Colonic mucosa (tissue), 4 donors: ENCODE measurements around the gene RAPGEF1. TPM values are rescaled to one million over a fixed set of nuclear protein-coding genes. Genes with fewer than 3 reads are reported as not detected.

Experiments
- DNase-seq: peaks from one replicate; pipeline ENCODE4 v3.0.0-alpha.2; 2020
- H3K27ac ChIP-seq: fragments of 200-600 bp; one replicate; pipeline ENCODE4 v1.8.0; 2021
- H3K27me3 ChIP-seq: fragments of 200-600 bp; one replicate; pipeline ENCODE4 v1.8.0; 2021
- H3K36me3 ChIP-seq: fragments of 200-600 bp; one replicate; pipeline ENCODE4 v1.8.0; 2021
- H3K4me1 ChIP-seq: fragments of 200-600 bp; one replicate; pipeline ENCODE4 v1.8.0; 2021; ENCODE audit warnings: mild to moderate bottlenecking
- H3K4me3 ChIP-seq: fragments of 200-600 bp; one replicate; pipeline ENCODE4 v1.8.0; 2021
- H3K9ac ChIP-seq, 2 donors: one replicate each; pipeline ENCODE4 v1.7.0; 2013; ENCODE audit warnings: control low read depth in 2 of 2, low read depth in 2 of 2, low read length in 2 of 2
- H3K9me3 ChIP-seq: fragments of 200-600 bp; one replicate; pipeline ENCODE4 v1.8.0; 2021
- intact Hi-C: fragments of 100-400 bp; cut with DNase I; formaldehyde crosslinking; loops from one replicate; pipeline ENCODE4 v1.14.1; 2022
- total RNA-seq, 2 donors: library from RNA; stranded (reverse); fragmentation: NEBNext Ultra II Directional in 1 of 2; extraction: Animal tissue kit (Norgen Biotek cat#: 25700) in 1 of 2; gene quantifications; one replicate each; pipeline ENCODE4 v1.2.1, GENCODE V29; 2021
- TF ChIP-seq, protein P1 (sequence below): fragments of 200-600 bp; IDR thresholded peaks from one replicate; pipeline ENCODE4 v1.8.0; 2022; ENCODE audit warnings: antibody characterized with exemption, mild to moderate bottlenecking
- donor health status: healthy.
- donor health status: DM: no; HTN: no; CAD: no.
- donor health status: DM: no; HTN: no; CAD: no.

The RAPGEF1 gene
- total RNA-seq, 2 donors from 2014 or later = 47.2 to 58.6 TPM

DNA sequence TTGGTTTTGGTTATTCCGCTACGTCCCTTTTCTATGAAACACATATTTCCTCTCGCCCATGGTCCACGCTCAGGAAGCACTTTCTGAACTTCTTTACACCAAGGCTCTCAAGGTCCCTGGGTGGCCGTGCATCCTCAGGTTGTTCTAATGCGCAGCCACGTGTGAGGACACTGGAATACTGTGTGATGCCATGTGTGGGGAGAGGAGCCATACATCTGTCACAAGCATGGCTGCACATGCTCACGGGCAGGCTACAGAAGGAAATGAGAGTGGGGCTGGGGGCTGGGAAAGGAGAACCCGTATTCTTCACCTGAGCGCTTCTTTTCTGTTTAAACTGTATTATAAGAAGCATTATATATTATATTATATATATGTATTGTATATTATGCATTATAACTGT, 157.8 kb downstream of the RAPGEF1 start:
- no peak for DNase-seq
- intact Hi-C loops = no loop called here
- Histone ChIP-seq H3K4me3 (no peak overlapping the region), H3K27ac (no peak overlapping the region), H3K27me3 (no peaks in the 10 kb centered on the region), H3K9ac (no peak overlapping the region), H3K36me3 (peaks cover 11% of the 10 kb centered on the region), H3K9me3 (no peaks in the 10 kb centered on the region), H3K4me1 (no peaks in the 10 kb centered on the region)
- TF ChIP-seq, protein P1, sequence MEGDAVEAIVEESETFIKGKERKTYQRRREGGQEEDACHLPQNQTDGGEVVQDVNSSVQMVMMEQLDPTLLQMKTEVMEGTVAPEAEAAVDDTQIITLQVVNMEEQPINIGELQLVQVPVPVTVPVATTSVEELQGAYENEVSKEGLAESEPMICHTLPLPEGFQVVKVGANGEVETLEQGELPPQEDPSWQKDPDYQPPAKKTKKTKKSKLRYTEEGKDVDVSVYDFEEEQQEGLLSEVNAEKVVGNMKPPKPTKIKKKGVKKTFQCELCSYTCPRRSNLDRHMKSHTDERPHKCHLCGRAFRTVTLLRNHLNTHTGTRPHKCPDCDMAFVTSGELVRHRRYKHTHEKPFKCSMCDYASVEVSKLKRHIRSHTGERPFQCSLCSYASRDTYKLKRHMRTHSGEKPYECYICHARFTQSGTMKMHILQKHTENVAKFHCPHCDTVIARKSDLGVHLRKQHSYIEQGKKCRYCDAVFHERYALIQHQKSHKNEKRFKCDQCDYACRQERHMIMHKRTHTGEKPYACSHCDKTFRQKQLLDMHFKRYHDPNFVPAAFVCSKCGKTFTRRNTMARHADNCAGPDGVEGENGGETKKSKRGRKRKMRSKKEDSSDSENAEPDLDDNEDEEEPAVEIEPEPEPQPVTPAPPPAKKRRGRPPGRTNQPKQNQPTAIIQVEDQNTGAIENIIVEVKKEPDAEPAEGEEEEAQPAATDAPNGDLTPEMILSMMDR = no peak

DNA sequence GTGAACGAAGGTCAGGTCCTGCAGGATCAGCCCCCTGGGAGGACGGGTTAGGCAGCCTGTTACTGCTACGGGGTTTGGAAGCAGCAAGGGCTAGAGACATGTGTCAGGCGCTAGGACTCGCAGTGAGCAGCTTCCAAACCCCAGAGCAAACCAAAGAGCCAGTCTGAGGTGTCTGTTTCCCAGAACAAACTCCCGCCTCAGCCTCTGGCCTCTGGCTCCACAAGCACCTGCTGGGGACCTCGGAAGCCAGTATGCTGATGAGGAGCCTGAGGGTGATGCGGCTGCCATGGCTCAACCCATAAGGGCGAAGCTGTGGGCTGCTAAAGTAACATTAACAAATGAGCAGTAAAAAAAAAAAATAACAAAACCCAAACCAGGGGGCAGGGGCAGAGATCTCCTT, 159.5 kb downstream of the RAPGEF1 start:
- Histone ChIP-seq H3K9me3 (no peaks in the 10 kb centered on the region), H3K4me3 (no peak overlapping the region), H3K27ac (no peak overlapping the region), H3K4me1 (no peaks in the 10 kb centered on the region), H3K9ac (no peak overlapping the region), H3K36me3 (peaks cover 11% of the 10 kb centered on the region), H3K27me3 (no peaks in the 10 kb centered on the region)
- TF ChIP-seq, protein P1 = no peak
- intact Hi-C loops = no loop called here
- no peak for DNase-seq

DNA sequence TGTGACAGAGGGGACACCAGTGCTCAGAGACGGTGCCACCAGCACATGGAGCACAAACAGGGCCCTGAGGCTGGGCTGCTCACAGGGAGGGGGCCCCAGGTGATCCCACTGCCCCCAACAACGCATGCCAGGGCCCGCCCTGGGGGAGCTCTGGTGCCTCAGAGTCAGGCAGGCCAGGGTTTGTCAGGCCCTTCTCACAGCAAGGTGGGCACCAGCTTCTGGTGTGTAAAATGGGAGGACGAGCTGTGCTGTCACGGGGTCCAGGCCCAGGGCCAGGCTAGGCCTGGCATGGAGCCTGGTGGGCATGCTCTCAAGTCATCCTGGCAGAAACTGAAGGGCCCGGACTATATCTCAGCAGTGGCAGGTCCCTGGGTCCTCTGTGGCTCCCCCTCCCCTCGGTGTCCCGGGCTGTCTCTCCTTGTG, 160.1 kb downstream of the RAPGEF1 start:
- intact Hi-C loops = no loop called here
- H3K4me1 ChIP-seq = no peaks in the 10 kb centered on the region

DNA sequence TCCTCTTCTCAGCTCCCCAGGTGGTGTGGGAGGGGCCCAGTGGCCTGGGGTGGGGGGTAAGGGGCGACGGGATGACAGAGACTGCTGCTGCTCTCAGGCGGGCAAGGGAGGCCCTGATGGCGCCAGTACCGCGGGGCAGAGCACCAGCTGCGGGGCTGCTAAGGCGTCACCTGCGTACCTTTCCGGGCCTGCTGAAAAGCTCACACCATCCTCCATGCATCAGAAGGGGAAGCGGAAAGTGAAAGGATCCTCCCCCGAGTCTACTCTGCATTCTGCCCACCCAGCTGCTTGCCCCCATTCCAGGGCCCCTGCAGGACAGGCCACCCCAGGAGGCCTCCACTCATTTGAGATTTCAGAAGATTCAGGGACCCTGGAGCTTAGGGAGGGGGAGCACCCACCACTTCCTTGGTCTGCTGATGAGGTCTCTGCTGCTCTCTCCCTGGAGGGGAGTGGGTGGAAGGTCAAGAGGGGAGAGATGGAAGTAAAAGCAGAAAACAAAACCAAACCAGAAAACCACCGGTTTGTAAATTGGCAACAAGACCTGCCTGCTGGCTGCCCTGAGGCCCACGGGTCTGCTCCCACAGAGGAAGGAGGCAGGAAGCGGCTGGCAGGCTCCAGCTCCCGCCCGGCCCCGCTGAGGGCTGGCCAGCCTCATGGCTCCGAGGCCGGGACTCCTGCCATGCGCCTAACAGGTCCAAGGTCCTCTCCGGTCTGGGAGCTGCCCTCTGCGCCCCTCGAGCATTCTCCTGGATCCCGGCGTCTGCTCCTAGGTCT, 161.0 kb downstream of the RAPGEF1 start:
- H3K27ac ChIP-seq = no peak overlapping the region
- TF ChIP-seq, protein P1 = no peak
- no peak overlapping the region for H3K9ac ChIP-seq
- no peaks in the 10 kb centered on the region for H3K9me3 ChIP-seq
- peaks cover 11% of the 10 kb centered on the region for H3K36me3 ChIP-seq
- intact Hi-C loops = no loop called here
- no peak overlapping the region for H3K4me3 ChIP-seq
- no peak for DNase-seq
- H3K27me3 ChIP-seq = no peaks in the 10 kb centered on the region
- no peaks in the 10 kb centered on the region for H3K4me1 ChIP-seq

More for the DNA sequence above, 160.1 kb downstream of the RAPGEF1 start:
- Histone ChIP-seq H3K9ac (no peak overlapping the region), H3K36me3 (peaks cover 11% of the 10 kb centered on the region), H3K4me3 (no peak overlapping the region), H3K27ac (no peak overlapping the region), H3K9me3 (no peaks in the 10 kb centered on the region), H3K27me3 (no peaks in the 10 kb centered on the region)
- TF ChIP-seq, protein P1 = no peak
- no peak for DNase-seq

DNA sequence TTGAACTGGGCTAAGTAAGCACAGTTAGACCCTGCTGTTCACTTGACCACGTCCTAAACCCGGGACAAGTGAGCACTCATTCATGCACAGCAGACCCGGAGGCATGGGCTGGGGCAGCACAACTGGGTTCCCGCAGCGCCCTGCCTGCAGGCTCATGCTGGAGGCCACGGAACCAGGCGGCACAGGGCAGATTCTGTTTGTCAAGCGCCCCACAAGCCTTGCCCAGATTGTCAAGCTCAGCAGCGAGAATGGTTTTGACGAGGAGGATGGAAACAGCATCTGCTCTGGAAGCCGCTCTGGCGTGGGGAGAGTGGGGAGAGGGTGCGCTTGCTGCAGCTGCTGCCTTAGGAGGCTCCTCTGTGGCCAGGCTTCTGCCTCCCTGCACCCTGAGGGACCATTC, 161.9 kb downstream of the RAPGEF1 start:
- Histone ChIP-seq H3K27me3 (no peaks in the 10 kb centered on the region), H3K27ac (no peak overlapping the region), H3K9ac (no peak overlapping the region), H3K4me1 (no peaks in the 10 kb centered on the region), H3K9me3 (no peaks in the 10 kb centered on the region), H3K36me3 (peaks cover 11% of the 10 kb centered on the region), H3K4me3 (no peak overlapping the region)
- DNase-seq = no peak
- intact Hi-C loops = no loop called here
- TF ChIP-seq, protein P1 = no peak
